Measurements from ENCODE around the gene DHRSX.
A peak's percentile ranks its signal among the peaks of the same experiment; 100 is the strongest.

The DHRSX gene

DNA sequence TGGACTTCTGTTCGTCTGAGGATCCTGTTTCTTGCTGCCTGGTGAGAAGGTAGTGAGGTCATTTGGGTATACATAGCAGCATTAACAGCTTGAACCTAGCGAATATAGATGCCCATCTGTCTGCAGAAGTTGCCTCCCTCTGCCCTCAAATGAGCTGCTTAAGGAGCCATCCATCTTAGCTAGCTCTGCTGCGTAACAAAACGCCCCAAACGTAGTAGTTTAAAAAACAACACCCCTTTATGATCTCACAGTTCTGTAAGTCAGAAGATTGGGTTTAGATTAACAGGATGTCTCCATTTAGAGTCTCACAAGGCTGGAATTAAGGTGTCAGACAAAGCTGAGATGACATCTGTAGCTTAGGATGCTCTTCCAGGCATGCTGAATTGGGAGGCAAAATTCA is 185.3 kb downstream of the DHRSX start (continued):
- TF ChIP-seq, protein P1, sequence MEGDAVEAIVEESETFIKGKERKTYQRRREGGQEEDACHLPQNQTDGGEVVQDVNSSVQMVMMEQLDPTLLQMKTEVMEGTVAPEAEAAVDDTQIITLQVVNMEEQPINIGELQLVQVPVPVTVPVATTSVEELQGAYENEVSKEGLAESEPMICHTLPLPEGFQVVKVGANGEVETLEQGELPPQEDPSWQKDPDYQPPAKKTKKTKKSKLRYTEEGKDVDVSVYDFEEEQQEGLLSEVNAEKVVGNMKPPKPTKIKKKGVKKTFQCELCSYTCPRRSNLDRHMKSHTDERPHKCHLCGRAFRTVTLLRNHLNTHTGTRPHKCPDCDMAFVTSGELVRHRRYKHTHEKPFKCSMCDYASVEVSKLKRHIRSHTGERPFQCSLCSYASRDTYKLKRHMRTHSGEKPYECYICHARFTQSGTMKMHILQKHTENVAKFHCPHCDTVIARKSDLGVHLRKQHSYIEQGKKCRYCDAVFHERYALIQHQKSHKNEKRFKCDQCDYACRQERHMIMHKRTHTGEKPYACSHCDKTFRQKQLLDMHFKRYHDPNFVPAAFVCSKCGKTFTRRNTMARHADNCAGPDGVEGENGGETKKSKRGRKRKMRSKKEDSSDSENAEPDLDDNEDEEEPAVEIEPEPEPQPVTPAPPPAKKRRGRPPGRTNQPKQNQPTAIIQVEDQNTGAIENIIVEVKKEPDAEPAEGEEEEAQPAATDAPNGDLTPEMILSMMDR (tag by site-specific recombination; IDR thresholded peaks at IDR 0.05), result no peak
- TF ChIP-seq ZNF544 (tag by site-specific recombination; IDR thresholded peaks at IDR 0.05), result no peak
- TF ChIP-seq SETDB1 (IDR thresholded peaks at IDR 0.05; ENCODE audit: insufficient read length, low read length), result peak; percentile 46
- no peak for TF ChIP-seq ZBTB48 (tag by site-specific recombination; IDR thresholded peaks at IDR 0.05)
- no peak for TF ChIP-seq ZSCAN16 (tag by site-specific recombination; IDR thresholded peaks at IDR 0.05)
- no peak for TF ChIP-seq ZNF239 (tag by site-specific recombination; IDR thresholded peaks at IDR 0.05)
- no peak for TF ChIP-seq ZNF37A (tag by site-specific recombination; IDR thresholded peaks at IDR 0.05)

DNA sequence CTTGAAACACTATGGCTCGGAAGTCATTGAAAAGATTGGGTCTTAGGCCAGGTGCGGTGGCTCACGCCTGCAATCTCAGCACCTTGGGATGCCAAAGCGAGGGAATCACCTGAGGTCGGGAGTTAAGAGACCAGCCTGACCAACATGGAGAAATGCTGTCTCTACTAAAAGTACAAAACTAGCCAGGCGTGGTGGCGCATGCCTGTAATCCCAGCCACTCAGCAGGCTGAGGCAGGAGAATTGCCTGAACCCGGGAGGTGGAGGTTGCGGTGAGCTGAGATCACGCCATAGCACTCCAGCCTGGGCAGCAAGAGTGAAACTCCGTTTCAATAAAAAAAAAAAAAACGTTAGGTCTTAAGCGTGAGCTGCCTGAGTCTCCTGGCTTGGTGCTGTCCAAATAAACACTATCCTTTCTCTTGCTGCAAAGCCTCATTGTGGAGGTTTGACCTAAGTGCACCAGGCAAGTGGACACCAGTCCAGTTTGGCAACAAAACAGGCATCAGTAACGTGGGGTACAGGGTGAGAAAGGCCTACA is 185.9 kb downstream of the DHRSX start:
- H3K4me3 ChIP-seq (ENCODE audit: low read depth, low read length), result no peak overlapping the region
- no peaks in the 10 kb centered on the region for H3K4me1 ChIP-seq (ENCODE audit: control insufficient read depth, insufficient read depth, low read length)
- CTCF ChIA-PET, result no interaction called here
- no peaks in the 10 kb centered on the region for H3K9me3 ChIP-seq (ENCODE audit: control insufficient read depth, insufficient read depth, low read depth, low read length)
- H3K27ac ChIP-seq (ENCODE audit: extremely low read depth, low read depth, low read length), result no peak overlapping the region
- no peaks in the 10 kb centered on the region for H3K36me3 ChIP-seq (ENCODE audit: control insufficient read depth in 2 of 2, insufficient read depth in 1 of 2, low read length in 2 of 2)
- TF ChIP-seq ZNF114 (tag by site-specific recombination; IDR thresholded peaks at IDR 0.05) (no peak), ZNF157 (tag by site-specific recombination; IDR thresholded peaks at IDR 0.05) (no peak), ZNF585B (tag by site-specific recombination; IDR thresholded peaks at IDR 0.05) (no peak), ZNF596 (tag by site-specific recombination; IDR thresholded peaks at IDR 0.05) (no peak), ZNF302 (tag by site-specific recombination; IDR thresholded peaks at IDR 0.05; ENCODE audit: low read depth) (no peak), KLF16 (tag by site-specific recombination; IDR thresholded peaks at IDR 0.05) (no peak), ZNF473 (tag by site-specific recombination; IDR thresholded peaks at IDR 0.05) (no peak), ZNF626 (tag by site-specific recombination; IDR thresholded peaks at IDR 0.05) (no peak), ZNF426 (tag by site-specific recombination; IDR thresholded peaks at IDR 0.05) (no peak), ZSCAN30 (tag by site-specific recombination; IDR thresholded peaks at IDR 0.05) (no peak), ZNF654 (tag by site-specific recombination; IDR thresholded peaks at IDR 0.05; ENCODE audit: low read depth) (no peak), ZBTB1 (tag by site-specific recombination; IDR thresholded peaks at IDR 0.05) (no peak)
- TF ChIP-seq, protein P2, sequence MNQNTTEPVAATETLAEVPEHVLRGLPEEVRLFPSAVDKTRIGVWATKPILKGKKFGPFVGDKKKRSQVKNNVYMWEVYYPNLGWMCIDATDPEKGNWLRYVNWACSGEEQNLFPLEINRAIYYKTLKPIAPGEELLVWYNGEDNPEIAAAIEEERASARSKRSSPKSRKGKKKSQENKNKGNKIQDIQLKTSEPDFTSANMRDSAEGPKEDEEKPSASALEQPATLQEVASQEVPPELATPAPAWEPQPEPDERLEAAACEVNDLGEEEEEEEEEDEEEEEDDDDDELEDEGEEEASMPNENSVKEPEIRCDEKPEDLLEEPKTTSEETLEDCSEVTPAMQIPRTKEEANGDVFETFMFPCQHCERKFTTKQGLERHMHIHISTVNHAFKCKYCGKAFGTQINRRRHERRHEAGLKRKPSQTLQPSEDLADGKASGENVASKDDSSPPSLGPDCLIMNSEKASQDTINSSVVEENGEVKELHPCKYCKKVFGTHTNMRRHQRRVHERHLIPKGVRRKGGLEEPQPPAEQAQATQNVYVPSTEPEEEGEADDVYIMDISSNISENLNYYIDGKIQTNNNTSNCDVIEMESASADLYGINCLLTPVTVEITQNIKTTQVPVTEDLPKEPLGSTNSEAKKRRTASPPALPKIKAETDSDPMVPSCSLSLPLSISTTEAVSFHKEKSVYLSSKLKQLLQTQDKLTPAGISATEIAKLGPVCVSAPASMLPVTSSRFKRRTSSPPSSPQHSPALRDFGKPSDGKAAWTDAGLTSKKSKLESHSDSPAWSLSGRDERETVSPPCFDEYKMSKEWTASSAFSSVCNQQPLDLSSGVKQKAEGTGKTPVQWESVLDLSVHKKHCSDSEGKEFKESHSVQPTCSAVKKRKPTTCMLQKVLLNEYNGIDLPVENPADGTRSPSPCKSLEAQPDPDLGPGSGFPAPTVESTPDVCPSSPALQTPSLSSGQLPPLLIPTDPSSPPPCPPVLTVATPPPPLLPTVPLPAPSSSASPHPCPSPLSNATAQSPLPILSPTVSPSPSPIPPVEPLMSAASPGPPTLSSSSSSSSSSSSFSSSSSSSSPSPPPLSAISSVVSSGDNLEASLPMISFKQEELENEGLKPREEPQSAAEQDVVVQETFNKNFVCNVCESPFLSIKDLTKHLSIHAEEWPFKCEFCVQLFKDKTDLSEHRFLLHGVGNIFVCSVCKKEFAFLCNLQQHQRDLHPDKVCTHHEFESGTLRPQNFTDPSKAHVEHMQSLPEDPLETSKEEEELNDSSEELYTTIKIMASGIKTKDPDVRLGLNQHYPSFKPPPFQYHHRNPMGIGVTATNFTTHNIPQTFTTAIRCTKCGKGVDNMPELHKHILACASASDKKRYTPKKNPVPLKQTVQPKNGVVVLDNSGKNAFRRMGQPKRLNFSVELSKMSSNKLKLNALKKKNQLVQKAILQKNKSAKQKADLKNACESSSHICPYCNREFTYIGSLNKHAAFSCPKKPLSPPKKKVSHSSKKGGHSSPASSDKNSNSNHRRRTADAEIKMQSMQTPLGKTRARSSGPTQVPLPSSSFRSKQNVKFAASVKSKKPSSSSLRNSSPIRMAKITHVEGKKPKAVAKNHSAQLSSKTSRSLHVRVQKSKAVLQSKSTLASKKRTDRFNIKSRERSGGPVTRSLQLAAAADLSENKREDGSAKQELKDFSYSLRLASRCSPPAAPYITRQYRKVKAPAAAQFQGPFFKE (tag by site-specific recombination; IDR thresholded peaks at IDR 0.05; ENCODE audit: borderline replicate concordance), result no peak
- TF ChIP-seq, protein P3, sequence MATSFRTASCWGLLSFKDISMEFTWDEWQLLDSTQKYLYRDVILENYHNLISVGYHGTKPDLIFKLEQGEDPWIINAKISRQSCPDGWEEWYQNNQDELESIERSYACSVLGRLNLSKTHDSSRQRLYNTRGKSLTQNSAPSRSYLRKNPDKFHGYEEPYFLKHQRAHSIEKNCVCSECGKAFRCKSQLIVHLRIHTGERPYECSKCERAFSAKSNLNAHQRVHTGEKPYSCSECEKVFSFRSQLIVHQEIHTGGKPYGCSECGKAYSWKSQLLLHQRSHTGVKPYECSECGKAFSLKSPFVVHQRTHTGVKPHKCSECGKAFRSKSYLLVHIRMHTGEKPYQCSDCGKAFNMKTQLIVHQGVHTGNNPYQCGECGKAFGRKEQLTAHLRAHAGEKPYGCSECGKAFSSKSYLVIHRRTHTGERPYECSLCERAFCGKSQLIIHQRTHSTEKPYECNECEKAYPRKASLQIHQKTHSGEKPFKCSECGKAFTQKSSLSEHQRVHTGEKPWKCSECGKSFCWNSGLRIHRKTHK (tag by site-specific recombination; IDR thresholded peaks at IDR 0.05), result no peak
- POLR2A ChIA-PET, result no interaction called here

Measured in HEK293 (cell line).